Colonic mucosa (tissue), 4 donors: Measurements from ENCODE around the gene SCARF2. TPM values are rescaled to one million over a fixed set of nuclear protein-coding genes. Genes with fewer than 3 reads are reported as not detected.
A peak's percentile ranks its signal among the peaks of the same experiment; 100 is the strongest.
"Not testable (repeated sequence)": the region's sequence is repeated elsewhere in the genome, so short reads cannot be mapped to it uniquely, and the experiment has no call there.

Experiments used
- DNase-seq: peaks from one replicate; pipeline ENCODE4 v3.0.0-alpha.2; 2020
- H3K27ac ChIP-seq: fragments of 200-600 bp; one replicate; pipeline ENCODE4 v1.8.0; 2021
- H3K27me3 ChIP-seq: fragments of 200-600 bp; one replicate; pipeline ENCODE4 v1.8.0; 2021
- H3K36me3 ChIP-seq: fragments of 200-600 bp; one replicate; pipeline ENCODE4 v1.8.0; 2021
- H3K4me1 ChIP-seq: fragments of 200-600 bp; one replicate; pipeline ENCODE4 v1.8.0; 2021; ENCODE audit warnings: mild to moderate bottlenecking
- H3K4me3 ChIP-seq: fragments of 200-600 bp; one replicate; pipeline ENCODE4 v1.8.0; 2021
- H3K9ac ChIP-seq, 2 donors: one replicate each; pipeline ENCODE4 v1.7.0; 2013; ENCODE audit warnings: control low read depth in 2 of 2, low read depth in 2 of 2, low read length in 2 of 2
- H3K9me3 ChIP-seq: fragments of 200-600 bp; one replicate; pipeline ENCODE4 v1.8.0; 2021
- intact Hi-C: fragments of 100-400 bp; cut with DNase I; formaldehyde crosslinking; loops from one replicate; pipeline ENCODE4 v1.14.1; 2022
- total RNA-seq, 2 donors: library from RNA; stranded (reverse); fragmentation: NEBNext Ultra II Directional in 1 of 2; extraction: Animal tissue kit (Norgen Biotek cat#: 25700) in 1 of 2; gene quantifications; one replicate each; pipeline ENCODE4 v1.2.1, GENCODE V29; 2021
- TF ChIP-seq, protein P1 (sequence below): fragments of 200-600 bp; IDR thresholded peaks from one replicate; pipeline ENCODE4 v1.8.0; 2022; ENCODE audit warnings: antibody characterized with exemption, mild to moderate bottlenecking
- donor health status: healthy.
- donor health status: DM: no; HTN: no; CAD: no.
- donor health status: DM: no; HTN: no; CAD: no.

The SCARF2 gene
- total RNA-seq, 2 donors from 2014 or later = 0.91 to 3.1 TPM

DNA sequence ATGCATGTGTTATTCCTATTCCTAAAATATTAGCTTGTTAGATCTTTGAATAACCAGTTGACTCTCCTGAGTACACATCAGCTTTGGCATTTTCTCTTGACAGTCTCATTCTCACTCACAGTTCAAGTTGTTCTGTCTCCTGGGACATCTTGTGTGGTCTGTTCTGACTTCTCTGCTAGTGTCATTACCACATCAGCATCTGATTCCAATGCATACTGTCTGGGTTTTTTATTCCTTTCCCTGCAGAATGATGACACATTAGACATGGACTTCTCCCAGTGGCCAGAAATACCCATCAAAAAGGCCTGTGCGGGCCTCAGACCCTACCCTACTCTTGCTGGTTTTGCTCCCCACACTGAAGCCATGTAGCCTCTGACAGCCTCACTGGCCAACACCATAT is 41.0 kb downstream of the SCARF2 start:
- no peaks in the 10 kb centered on the region for H3K27me3 ChIP-seq
- H3K4me3 ChIP-seq = no peak overlapping the region
- H3K9me3 ChIP-seq = no peaks in the 10 kb centered on the region
- H3K36me3 ChIP-seq = no peaks in the 10 kb centered on the region
- H3K9ac ChIP-seq = no peak overlapping the region
- peaks cover 7% of the 10 kb centered on the region for H3K4me1 ChIP-seq
- intact Hi-C loops = no loop called here
- TF ChIP-seq, protein P1, sequence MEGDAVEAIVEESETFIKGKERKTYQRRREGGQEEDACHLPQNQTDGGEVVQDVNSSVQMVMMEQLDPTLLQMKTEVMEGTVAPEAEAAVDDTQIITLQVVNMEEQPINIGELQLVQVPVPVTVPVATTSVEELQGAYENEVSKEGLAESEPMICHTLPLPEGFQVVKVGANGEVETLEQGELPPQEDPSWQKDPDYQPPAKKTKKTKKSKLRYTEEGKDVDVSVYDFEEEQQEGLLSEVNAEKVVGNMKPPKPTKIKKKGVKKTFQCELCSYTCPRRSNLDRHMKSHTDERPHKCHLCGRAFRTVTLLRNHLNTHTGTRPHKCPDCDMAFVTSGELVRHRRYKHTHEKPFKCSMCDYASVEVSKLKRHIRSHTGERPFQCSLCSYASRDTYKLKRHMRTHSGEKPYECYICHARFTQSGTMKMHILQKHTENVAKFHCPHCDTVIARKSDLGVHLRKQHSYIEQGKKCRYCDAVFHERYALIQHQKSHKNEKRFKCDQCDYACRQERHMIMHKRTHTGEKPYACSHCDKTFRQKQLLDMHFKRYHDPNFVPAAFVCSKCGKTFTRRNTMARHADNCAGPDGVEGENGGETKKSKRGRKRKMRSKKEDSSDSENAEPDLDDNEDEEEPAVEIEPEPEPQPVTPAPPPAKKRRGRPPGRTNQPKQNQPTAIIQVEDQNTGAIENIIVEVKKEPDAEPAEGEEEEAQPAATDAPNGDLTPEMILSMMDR = no peak
- no peak overlapping the region for H3K27ac ChIP-seq
- DNase-seq = no peak

DNA sequence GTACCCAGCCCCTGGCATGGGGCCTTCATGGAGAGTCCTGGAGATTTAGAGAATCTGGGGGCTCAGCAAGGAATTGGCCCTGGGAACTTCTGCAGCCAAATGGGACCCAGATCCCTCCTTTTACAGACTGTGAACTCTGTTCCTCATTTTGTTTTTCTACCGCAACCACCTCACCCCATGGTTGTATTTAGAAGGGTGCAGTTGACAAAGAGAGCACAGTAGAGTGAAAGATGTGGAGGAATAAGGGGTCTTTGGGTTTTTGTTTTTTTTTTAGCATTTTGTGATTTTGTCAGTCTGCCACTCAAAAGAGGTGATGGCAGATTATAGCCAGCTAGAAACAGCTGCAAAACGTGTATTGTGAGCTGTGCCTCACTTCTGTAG is 41.7 kb downstream of the SCARF2 start:
- H3K36me3 ChIP-seq = no peaks in the 10 kb centered on the region
- DNase-seq = no peak
- H3K27me3 ChIP-seq = no peaks in the 10 kb centered on the region
- H3K4me3 ChIP-seq = no peak overlapping the region
- no peak overlapping the region for H3K27ac ChIP-seq
- H3K4me1 ChIP-seq = peaks cover 7% of the 10 kb centered on the region
- intact Hi-C loops = no loop called here
- no peaks in the 10 kb centered on the region for H3K9me3 ChIP-seq
- TF ChIP-seq, protein P1 = no peak
- no peak overlapping the region for H3K9ac ChIP-seq

DNA sequence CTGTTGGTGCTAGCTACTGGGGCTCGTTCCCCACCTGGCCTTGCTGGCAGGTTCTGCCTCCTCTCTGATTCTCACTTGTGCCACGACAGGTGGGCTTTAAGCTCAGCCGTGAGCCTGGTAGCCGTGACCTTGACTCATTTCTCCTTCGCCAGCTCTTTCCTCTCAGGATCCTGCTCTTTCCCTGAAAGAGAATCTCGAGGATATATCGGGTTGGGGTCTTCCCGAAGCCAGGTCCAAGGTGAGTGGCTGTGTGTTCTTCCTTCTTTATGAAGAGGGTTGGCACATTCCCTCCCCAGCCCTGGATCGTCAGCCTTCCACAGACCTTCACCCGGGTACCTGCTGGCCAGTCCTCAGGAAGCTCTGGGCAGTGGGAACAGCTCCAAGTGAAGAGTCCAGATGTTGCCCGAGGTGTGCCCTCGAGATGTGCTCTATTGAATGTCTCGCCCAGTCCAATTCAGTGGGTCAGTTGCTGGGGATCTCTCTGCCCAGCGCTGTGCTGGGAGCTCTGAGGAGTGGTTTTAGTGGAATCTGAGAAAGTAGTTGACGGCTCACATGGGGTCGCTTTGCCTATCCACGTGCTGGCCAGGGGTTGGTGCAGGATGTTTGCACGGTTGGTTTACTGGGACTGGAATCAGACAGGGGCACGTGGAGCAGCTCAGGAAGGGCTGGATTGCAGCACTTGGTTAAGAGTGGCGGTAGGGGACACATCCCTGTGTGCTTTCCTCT is 42.3 kb downstream of the SCARF2 start:
- H3K9me3 ChIP-seq = no peaks in the 10 kb centered on the region
- H3K27ac ChIP-seq = no peak overlapping the region
- DNase-seq = no peak
- no peaks in the 10 kb centered on the region for H3K27me3 ChIP-seq
- H3K9ac ChIP-seq = no peak overlapping the region
- H3K4me1 ChIP-seq = peaks cover 7% of the 10 kb centered on the region
- no peaks in the 10 kb centered on the region for H3K36me3 ChIP-seq
- H3K4me3 ChIP-seq = no peak overlapping the region
- intact Hi-C loops = no loop called here
- TF ChIP-seq, protein P1 = no peak

DNA sequence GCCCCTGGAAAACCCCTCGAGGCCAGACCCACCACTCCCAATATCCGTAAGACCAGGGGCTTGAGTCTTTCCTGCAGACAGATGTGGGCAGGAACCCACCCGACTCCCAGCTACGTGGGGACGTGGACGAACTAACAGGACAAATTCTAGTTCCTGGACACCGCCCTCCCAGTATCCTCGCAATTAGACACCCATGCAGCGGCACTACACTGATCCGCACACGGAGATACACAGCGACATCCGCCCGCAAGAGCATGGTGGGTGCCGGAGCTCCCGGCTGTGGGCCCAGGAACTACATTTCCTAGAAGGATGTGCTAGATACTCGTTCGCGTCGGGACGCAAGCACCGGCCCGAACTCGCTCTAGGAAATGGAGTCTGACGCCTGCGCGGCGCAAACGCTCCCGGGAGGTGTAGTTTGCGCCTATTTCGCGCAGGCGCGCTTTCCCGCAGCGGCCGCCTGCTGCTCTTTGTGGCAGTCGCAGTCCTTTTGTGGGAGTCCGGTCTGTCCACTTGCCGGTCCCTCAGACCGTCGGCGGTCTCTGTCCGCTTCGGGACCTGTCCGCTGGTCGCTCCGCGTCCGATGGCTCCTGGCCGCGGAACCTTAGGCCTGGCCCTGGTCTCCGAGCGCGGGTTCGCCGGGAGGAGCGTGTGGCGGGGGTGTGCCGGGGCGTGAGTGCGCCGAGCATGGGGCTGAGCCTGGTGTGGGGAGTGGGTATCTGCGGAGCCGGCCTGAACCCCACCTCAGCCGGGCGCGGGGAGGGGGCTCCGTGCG is 43.7 kb downstream of the SCARF2 start, which contains the start of gene ZNF74:
Gene ZNF74 (plus strand): TSS at position 447 of the 772 bp plus-strand sequence. CDS start 478 bp downstream, outside the sequence.
- H3K36me3 ChIP-seq = no peaks in the 10 kb centered on the region
- intact Hi-C loops = no loop called here
- peak; percentile 88 for DNase-seq
- TF ChIP-seq, protein P1 = no peak
- peak within 1 kb of the TSS; percentile 88 for H3K4me3 ChIP-seq
- H3K9me3 ChIP-seq = no peaks in the 10 kb centered on the region
- peak within 1 kb of the TSS; percentile 66 to 72 for H3K9ac ChIP-seq
- peak within 1 kb of the TSS; percentile 57 for H3K27ac ChIP-seq
- no peaks in the 10 kb centered on the region for H3K27me3 ChIP-seq
- H3K4me1 ChIP-seq = peaks cover 7% of the 10 kb centered on the region

DNA sequence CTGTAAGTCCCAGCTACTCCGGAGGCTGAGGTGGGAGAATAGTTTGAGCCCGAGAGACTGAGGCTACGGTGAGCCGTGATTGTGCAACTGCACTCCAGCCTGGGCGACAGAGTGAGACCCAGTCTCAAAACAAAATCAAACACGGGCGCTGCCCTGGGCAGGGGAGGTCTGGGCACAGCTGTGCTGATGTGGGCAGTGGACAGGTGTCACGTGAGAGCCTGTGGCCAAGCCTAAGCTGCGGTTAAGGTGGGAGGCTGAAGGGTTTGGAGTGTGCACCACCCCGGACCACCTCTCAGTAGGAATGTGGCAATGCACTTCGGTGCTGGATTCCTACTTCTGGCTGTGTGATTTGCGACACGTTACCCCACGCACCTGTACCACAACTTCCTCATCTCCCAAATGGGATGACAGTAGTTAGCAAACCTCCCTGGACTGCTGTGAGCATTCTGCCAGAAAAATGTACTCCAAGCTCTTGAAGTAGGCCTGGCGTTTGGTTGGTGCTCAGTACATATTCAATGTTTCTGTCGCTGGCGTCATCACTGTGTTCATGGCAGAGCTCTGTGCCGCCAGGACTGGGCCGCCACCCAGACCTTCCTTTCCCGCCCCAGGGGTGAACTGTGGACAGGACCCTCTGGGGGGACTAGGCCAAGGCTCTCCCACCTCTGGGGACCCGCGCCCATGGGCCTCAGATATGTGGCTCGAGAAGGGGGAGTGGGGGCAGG is 44.5 kb downstream of the SCARF2 start:
- TF ChIP-seq, protein P1 = no peak
- Histone ChIP-seq H3K9ac (peak overlapping the region; percentile 66 to 72), H3K27me3 (no peaks in the 10 kb centered on the region), H3K27ac (peak overlapping the region; percentile 57), H3K4me1 (peaks cover 7% of the 10 kb centered on the region), H3K4me3 (peak overlapping the region; percentile 88), H3K9me3 (no peaks in the 10 kb centered on the region), H3K36me3 (no peaks in the 10 kb centered on the region)
- intact Hi-C loops = no loop called here
- DNase-seq = no peak

DNA sequence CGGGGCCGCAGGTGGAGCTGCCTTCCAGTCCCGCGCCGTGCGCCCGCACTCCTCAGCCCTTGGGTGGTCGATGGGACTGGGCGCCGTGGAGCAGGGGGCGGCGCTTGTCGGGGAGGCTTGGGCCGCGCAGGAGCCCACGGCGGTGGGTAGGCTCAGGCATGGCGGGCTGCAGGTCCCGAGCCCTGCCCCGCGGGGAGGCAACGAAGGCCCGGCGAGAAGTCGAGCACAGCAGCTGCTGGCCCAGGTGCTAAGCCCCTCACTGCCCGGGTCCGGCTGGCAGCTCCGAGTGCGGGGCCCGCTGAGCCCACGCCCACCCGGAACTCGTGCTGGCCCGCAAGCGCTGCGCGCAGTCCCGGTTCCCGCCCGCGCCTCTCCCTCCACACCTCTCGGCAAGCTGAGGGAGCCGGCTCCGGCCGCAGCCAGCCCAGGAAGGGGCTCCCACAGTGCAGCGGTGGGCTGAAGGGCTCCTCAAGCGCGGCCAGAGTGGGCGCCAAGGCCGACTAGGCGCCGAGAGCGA is 45.2 kb downstream of the SCARF2 start:
- not testable (repeated sequence) for H3K9ac ChIP-seq, DNase-seq, H3K4me1 ChIP-seq

More for the DNA sequence above, 45.2 kb downstream of the SCARF2 start:
- H3K27me3 ChIP-seq, intact Hi-C loops, H3K36me3 ChIP-seq, H3K9me3 ChIP-seq, H3K27ac ChIP-seq, H3K4me3 ChIP-seq: not testable (repeated sequence)
